Measurements from ENCODE around the gene PRKAA1.

Gene PRKAA1

DNA sequence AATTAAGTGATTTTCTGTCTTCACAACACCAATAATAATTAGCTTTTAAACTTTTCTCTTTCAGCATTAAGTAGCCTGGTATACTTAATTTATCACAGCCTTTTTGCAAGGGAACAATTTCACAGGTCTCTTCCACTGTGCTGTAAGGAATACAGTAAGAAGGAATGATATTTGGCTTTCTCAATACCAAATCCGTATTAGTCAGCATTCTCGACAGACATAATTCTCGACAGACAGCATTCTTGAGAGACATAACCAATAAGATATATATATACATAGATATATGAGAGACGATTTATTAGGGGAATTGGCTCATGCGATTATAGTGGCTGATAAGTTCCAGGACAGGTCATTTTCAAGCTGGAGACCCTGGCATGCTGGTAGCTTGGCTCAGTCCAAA lies 18.0 kb downstream of the PRKAA1 start:
- DNase-seq (ENCODE audit: low spot score) = no peak

DNA sequence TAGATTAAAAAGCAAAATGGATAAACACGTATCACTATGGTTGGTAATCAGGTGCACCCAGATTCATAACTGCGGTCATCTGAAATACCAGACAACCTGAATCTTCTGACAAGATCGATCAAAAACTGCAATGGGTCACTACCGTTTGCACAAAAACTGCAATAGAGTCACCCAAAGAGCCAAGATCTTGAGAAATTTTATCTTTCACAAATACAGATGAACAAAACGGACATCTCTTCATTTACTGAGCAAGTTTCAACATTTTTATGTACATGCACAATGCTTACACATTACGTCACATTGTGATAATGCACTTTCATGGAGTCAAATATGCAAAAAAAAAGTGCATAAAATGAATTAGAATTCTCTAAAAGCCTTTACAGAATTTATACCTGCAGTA lies 18.6 kb downstream of the PRKAA1 start:
- no peak for DNase-seq (ENCODE audit: low spot score)

DNA sequence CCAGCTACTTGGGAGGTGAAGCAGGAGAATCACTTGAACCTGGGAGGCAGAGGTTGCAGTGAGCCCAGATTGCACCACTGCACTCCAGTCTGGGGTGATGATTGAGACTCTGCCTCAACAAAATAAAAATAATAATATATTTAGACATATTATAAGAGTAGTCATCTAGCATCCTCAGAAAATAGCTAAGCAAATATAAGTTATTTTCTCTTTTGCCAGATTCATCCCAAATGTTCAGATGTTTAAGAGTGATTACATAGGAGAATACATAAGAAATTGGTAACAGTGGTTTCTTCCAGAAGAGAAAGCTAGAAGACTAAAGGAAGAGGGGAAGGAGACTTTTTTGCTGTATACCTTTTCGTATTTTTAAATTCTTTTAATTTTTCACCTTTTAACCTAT lies 20.0 kb downstream of the PRKAA1 start:
- DNase-seq (ENCODE audit: low spot score) = no peak

DNA sequence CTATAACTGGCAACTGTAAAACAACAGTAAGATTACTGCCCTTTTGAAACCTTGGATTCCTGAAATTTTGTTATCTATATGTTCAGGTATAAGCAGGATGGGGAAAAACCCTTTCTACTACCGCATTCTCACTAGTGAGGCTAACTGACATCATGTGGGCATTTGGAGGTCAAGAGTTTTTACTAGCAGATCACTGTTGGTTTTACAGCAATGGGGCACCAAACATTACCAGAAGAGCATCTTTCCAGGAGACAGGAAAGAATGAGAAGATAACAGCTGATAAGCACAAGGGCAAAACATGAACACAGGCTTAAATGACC lies 21.6 kb downstream of the PRKAA1 start:
- no peak for DNase-seq (ENCODE audit: low spot score)

DNA sequence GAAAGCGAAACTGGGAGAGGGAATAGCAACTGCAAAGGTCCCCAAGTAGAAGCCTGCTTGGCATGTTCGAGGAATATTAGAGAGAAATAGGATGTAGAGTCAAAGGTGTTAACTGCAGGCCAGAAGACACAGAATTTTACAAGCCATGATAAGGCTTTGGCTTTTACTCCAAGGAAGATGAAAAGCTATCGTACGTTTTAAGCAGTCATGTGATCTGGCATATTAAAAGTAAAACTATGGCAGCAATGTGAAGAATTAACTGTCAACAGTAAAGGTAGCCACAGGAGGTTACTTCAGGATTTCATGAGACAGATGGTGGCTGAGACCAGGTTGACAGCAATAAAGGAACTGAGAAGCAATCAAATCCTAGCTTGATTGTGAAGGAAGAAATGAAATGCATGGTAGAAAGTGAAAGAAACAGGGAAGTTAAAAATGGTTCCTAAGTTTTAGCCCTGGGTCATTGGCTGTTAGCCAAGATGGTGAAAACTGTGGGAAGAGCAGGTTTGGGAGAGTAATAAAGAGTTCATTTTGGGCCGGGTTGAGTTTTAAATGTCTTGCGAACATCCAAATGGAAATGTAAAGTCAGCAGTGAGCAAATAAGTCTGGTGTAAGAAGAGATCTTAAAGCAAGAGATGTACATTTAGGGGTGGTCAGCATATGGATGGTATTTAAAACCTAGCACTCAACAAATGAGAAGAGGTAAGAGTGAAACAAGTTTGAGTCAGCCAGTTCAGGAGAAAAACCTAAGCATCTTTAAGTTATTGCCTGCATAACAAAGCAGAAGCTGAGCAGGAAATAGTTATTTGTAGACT lies 22.1 kb downstream of the PRKAA1 start:
- DNase-seq (ENCODE audit: low spot score) = no peak

DNA sequence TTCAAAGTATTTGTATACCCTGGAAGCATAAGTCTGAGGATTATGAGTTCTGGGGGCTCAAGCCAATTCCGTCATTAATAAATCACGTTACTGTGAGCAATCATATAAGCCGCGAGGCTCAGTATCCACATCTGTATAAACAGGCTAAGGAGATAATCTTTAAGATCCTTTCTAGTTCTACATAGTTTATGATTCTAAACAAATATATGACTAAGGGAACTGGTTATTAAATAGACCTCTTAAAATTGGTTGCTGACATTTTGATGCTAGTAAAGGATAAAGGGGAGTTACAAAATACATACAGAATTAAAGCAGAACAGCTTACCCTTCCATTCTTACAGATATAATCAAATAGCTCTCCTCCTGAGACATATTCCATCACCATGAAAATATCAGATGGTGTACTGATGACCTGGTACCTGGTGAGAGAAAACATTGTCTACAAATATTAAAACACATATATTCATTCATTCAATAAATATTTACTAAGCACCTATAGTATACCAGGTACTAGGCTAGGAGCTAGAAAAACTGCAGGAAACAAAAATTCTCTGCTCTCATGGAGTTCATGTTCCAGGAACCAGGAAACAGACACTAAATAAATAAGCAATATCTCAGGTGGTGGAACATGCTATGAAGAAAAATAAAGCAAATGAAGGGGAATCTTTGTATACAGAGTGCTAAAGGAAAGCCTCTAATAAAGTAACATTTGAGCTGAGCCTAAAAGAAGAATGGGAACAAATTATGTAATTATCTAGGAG lies 22.9 kb downstream of the PRKAA1 start:
- DNase-seq (ENCODE audit: low spot score) = no peak

DNA sequence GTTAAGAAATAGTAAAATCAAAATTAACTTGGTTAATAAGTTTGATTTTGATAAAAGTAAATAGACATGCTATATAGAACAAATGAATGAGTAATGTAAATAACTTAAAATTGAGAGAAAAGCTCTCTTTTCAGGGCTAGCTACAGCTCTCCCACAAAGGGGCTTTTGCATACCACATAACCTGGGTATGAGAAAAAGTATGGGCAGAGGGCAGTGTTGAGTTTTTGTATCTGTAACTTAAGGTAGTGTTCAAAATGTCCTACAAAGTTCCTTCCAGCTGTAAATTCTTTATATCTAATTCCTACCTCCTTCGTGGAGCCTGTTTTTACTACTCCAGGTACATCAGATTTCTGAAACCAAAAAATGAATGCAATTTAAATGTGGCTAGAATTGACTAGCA lies 23.6 kb downstream of the PRKAA1 start:
- no peak for DNase-seq (ENCODE audit: low spot score)

DNA sequence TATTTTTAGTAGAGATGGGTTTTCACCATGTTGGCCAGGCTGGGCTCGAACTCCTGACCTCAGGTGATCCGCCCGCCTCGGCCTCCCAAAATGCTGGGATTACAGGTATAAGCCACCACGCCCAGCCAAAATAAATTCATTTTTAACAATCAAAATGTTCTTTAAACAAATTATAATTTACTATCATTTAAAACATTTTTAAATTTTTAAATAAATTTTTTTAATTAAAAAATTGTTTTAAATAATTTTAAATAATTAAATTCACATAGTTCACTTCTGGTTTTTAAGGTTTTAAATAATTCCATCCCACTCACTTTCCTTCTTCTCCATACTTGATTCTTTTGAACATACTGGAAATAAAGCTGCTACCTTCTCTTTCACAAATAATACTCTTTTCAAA lies 27.4 kb downstream of the PRKAA1 start:
- no peak for DNase-seq (ENCODE audit: low spot score)

DNA sequence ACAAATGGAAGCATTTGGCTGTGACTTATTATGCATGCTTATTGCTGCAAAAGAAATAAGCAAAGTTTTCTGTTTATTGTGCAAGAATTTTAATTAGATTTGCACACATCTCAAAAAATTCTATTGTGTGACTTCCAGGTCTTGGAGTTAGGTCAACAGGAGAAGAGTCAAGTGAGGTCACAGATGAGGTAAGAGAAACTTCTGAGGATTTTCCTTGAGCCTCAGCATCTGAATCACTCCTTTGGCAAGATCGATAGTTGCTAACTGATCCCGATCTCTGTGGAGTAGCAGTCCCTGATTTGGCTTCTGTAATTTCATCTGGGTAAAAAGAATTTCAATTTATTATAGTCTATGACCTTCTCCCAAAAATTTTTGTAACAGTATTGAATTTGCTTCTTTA lies 35.5 kb downstream of the PRKAA1 start:
- no peak for DNase-seq (ENCODE audit: low spot score)

DNA sequence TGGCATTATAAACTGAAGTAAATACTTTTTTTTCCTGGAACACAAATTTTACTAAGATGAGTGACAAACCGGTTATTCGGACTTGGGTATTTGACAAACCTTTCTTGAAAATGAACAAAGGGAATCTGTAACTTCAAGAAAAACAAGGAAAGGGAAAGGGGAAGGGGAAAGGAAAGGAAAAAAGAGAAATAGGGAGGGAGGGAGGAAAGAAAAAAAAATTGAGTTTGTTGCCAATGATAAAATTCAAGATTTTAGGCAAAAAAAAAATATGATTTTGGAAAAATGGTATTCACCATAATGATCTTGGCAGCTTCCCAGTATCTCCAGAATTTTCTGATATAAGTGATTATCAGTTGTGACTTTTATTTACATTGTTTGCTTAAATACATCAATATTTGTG lies 40.8 kb downstream of the PRKAA1 start:
- no peak for DNase-seq (ENCODE audit: low spot score)

DNA sequence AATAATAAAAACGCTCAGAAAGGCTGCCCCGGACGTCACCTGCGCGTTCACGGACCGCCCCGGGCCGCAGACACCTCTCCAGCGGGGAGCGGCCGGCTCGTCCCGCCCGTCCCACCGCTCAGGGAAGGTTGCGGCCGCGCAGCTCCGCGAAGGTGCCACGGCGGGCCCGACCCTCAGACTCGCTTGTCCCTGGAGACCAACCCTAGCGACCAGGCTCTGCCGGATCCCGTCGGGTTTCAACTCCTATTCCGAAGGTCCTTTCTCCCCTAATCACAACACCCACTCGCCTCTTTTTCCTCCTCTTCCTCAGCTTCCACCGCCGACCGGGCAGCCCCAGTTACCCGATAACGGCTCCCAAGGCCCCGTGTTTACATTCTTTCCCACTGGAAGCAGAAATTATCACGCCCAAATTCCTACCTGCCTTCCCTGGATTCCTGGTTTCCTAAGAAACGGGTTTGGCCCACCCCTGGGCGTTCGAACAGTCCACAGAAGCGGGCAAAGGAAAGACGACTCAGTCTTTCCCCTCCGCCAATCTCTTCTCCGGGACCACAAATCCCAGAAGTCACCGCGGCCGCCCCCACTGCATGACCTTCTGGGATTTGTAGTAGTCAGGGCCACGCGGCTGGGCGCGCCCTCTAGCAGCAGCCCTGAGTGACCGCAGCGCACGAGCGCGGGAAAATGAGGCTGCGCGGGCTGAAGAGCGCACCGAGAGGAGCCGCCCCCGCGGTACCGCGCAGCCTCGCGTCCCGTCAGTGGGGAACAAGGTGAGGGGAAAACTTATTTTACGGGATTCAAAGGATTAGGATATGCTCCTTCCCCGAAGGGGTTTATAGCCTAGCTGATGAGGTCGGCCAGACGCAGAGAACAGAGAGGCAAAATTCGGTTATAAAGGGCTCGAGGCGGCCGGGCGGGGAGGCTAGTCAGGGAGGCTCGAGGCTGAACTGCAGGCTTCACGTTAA lies 42.5 kb downstream of the PRKAA1 start, which contains the start of gene TTC33:
Gene TTC33 (minus strand): TSS at position 555 of the 959 bp plus-strand sequence. CDS start 8,943 bp downstream, outside the sequence.
- peak; percentile 93 for DNase-seq (ENCODE audit: low spot score)

DNA sequence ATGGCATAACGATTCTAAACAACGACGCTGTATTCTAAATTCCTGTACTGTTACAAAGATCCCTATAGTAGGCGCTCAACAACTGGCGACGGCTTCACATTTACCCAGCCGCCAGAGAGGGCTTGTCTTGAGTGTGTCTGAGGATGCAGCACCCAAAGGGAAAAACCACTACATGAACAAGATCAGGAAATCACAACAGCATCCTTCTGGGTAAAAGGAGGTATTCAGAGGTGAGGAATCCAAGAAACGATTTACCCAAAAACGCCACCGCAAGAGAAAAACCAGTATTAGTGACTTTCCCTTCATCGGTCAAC lies 43.1 kb downstream of the PRKAA1 start:
- DNase-seq (ENCODE audit: low spot score) = peak; percentile 93

DNA sequence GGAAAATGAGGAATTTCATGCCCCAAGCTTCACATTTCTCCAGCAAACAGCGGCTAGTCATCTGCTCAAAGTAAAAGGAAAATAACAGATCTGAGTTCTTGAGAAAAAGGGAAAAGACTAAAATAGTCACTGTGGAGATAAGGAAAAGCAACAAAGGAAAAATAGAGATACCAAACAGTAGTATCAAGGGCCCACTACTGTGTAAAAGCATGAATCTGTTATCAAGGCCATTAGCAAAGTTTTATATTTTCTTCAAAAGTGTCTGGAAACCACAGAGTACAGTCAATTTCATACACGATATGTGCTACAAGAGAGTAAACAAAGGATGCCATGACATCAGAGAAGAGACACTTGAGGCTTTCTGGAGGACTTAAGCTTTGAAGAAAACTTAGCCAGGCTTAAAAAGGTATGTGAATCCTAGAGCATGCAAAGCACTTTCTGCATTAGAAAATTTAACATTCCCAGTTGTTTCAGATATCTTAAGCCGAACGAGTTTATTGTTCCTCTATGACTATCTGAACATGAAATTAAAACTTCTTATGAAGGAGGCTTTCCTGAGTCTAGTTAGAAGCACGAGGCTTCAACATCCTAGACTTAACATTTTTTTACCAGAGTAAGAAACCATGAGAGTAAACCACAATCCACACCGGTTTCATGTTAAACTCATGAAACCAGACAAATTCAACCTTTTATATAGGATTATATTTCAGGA lies 43.6 kb downstream of the PRKAA1 start:
- no peak for DNase-seq (ENCODE audit: low spot score)

DNA sequence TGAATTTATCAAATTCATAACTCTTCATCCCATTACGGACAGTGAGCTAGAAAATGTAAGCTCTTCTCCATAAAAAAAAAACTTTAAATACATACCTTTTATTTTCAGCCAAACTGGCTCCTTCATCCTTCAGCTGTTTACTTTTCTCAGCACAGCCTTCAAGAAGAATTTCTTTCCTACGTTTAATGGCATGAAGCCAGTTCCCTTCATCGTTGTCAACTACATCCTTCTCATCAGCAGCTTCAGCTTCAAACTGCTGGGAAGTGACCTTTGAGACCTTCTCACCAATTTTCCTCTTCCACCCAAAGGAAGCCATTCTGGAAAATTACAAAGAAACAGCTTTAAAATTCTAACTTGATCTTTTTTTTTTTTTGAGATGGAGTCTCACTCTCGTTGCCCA lies 51.5 kb downstream of the PRKAA1 start:
- no peak for DNase-seq (ENCODE audit: low spot score)

DNA sequence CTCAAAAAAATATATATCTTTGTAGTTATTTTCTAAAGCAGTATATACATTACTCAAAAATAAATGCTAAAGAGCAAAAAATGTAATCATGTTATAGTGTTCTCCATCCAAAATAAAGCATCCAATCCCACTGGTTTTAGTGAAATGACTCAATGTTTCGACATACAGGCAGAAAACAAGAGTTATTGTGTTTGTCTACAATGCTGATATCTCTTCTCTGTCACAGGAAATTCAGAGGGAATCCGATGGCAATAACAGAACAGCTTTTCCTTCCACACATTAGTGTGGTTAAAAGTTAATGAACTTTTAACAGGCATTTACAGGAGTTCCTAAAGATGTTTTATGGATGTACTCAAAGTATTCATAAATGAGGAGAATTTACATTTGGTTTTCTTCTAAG lies 54.4 kb downstream of the PRKAA1 start:
- DNase-seq (ENCODE audit: low spot score) = peak; percentile 34

DNA sequence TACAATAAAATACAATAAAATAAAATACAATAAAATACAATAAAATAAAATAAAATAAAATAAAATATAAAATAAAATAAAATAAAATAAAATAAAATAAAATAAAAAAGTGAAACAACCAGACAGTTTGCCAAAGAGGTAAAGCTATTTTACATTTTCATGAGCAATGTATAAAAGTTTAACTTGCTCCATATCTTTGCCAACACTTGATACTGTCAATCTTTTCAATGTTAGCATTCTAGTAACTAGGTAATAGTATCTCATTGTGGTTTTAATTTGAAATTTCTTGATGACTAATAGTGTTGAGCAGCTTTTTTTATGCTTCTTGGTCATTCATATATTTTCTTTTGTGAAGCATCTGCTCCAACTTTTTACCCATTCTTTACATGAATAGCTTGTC lies 59.7 kb downstream of the PRKAA1 start:
- no peak for DNase-seq (ENCODE audit: low spot score)

DNA sequence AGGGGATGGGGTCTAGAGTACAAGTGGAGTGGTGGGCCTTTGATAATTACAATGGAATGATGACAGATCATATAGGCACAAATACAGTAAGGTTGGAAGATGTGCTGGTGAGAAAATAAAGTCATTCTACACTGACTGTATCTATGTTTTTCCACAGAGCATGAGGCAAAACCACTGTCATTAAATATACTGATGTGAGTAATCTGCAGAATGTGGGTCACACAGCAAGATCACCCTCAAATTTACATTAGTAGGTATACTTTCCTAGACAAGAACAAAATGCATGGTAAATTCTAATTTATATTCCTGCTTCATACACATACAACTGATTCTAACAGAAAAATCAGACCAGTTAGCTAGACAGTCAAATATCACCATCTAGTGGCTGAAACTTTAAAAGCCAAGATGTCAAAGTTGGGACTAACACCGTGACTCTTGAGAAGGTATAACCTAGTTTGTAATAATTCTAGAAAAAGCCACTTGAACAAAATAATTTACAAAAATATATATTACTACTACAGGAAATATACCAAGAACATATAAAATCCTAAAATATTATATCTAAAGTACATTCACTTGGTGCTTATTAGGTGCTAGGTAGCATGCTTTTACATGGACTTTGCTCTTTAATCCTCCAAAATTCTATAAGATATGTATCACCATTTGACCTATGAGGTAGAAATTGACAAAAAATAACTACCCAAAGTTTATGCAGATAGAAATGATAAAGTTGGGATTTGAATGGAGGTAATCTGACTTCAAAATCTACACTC lies 61.9 kb downstream of the PRKAA1 start:
- DNase-seq (ENCODE audit: low spot score) = peak; percentile 91

DNA sequence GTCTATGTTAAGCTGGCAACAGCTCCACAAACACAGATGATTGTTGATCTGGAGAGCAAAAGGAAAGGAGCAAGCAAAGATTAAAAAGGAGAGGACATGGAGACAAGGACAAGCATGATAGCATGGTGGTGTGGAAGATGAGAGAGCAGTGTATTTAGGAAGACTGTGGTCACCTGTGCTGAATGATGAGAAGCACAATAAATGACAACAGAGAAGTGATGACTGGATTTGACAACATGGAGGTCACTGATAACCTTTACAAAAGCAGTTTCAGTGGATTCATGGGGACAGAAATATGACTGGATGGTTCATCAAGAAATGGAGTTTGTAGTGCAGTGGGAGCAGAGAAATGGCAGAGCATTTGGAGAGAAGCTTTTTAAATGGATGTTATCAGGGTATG lies 62.6 kb downstream of the PRKAA1 start:
- DNase-seq (ENCODE audit: low spot score) = peak; percentile 17

DNA sequence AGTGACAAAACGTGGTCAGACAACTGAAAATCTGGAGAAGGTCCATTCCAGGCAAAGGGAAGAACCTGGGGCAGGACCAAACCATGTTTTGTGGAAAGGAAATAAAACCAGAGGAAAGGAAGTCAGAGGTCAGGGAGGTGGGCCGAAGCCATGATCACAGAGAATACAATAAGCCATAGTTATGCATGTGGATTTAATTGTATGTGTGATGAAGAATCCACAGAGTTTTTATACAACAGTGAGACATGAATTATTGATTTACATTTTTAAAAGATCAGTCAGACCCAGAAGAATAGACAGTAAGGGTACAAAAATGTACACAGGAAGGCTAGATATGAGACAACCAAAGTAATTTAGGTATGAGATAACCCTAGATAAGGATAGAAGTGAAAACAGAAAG lies 63.2 kb downstream of the PRKAA1 start:
- no peak for DNase-seq (ENCODE audit: low spot score)

DNA sequence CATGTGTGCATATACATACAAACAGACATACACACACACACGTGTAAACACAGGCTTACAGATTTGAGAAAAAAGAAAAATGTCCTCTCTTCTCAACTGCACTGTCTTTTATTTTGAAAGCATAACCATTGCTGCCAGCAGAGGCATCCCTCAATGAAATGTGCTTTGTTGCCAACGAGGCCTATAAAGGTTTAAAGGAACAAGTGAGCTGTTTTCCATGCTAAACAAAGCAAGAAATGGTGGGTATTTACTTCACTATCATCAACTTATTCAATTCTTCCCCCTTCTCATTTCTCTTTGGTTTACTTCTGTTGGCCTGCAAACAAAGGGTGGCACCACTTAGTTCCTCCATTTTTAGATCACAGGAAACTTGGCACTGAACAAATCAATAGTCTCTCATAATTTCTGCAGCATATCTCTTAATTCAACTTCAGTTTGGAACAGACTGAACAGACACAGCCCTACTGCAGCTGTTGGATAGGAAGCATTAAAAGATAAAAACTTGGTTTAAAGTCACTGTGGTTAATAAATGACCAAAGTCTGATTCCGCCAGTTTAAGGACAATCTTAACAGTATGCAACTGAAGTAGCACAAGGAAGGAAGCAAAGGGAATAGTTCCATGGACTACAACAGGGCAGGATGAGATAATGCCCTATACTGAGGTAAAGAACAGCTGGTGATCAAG lies 64.2 kb downstream of the PRKAA1 start:
- peak; percentile 51 for DNase-seq (ENCODE audit: low spot score)

DNA sequence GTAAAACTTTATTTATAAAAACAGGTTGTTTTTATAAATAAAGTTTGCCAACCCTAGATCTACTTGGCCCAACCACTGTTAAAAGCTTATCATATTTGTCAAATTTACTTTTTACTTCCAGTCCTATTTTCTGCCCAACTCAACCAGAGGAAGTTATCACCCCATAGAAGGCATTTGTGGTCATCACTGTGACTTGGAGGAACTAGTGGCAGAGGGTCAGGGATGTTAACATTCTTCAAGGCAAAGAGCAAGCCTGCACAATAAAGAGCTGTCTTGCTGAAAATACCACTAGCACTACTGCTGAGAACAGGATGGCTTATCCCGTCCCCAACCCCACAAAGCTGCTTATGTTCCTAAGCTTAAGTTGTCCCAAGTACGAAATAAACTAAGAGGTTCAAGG lies 64.7 kb downstream of the PRKAA1 start:
- DNase-seq (ENCODE audit: low spot score) = no peak
